Endometrium (tissue), 2 donors: Measurements from ENCODE around the gene TEDC1.

ENCODE experiments used
- FAIRE-seq: peaks from 2 replicates; lab custom pipeline; 2012; peaks lifted over from hg19 to GRCh38; lab: Jason Lieb, UNC
- donor health status: control.
- donor health status: control.

Gene TEDC1

DNA sequence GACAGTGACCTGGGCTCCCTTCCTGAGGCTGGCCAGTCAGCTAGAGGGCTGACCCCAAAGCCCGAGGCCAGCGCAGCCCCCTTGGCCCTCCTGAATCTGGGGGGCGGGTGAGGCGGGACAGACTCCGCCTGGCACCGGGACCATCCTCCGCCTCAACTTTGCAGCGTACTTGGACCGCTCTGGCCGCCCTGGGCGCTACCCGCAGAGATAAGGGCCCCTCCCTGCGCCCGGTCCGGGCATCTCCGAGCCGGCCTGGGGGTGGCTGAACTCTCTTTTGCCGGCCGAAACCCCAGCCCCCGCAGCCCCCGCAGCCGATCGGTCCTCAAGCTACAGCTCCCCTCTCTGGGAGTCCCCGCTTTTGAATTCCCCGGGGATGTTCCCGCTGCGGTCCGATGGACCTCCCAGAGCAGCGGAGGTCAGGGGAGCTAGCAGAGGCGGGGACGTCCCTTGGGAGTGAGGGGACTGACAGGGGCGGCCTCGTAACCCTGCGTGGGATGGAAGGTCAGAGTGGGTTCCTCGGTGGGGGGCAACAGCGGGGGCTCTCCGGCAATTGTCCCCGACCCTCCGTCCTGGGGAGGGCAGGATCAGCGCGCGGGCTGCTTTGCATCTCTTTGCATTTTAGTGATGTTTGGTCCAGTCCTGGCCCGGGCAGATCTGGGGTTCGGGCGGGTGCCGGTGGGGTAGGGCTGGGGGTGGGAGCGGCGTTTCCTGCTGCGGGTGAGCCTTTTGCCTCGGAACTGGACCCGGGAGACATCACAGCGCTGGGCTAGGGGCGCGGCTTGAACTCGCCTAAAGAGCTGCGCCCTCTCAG lies 4.7 kb upstream of the TEDC1 start, which contains the start of gene CRIP1:
TSS of gene CRIP1 (plus strand) at position 724 of the 811 bp plus-strand sequence. CDS start 374 bp downstream, outside the sequence.
- no peak for FAIRE-seq

DNA sequence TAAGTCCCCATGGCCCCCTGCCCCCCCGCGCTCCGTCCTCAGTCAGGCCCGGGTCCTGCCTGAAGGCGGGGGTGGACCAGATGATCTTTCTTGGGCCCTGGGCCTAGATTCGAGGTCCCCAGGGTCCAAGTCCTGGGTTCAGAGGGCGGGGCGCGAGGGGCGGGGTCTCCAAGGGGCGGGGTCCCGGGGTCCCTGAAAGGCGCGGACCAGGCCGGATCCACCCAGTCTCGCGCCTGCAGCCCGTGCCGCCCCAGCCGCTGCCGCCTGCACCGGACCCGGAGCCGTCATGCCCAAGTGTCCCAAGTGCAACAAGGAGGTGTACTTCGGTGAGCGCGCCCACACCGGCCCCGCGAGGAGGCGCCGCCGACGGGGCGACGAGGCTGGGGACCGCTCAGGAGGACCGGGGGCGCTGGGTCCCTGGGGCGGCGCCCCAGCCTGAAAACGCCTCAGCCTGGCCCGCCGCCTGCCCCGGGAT lies 4.0 kb upstream of the TEDC1 start:
- no peak for FAIRE-seq

DNA sequence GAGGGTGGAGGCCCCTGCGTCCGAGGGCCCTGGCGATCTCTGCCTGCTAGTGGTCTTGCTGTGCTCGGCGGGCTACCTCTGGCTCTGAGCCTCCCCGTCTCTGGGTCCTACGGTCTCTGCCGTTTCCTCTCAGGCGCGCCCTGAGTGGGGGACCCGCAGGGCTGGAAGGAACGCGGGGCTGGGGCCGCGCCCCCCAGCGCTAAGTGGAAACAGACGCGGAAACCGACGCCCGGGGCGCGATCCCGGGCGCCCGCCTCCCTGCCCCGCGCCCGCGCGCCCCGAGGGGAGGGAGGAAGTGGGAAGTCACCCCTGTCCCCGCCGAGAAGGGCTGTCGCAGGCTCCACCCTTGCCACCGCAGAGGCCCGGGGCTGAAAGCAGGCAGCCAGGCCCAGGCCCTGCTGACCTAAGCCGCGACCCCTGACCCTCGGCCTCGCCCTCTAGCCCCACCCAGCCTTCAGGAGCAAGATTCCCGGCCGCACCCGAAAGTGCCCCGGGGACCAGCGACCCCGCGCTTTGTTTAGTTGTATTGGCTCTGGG lies 3.5 kb upstream of the TEDC1 start:
- FAIRE-seq: no peak

DNA sequence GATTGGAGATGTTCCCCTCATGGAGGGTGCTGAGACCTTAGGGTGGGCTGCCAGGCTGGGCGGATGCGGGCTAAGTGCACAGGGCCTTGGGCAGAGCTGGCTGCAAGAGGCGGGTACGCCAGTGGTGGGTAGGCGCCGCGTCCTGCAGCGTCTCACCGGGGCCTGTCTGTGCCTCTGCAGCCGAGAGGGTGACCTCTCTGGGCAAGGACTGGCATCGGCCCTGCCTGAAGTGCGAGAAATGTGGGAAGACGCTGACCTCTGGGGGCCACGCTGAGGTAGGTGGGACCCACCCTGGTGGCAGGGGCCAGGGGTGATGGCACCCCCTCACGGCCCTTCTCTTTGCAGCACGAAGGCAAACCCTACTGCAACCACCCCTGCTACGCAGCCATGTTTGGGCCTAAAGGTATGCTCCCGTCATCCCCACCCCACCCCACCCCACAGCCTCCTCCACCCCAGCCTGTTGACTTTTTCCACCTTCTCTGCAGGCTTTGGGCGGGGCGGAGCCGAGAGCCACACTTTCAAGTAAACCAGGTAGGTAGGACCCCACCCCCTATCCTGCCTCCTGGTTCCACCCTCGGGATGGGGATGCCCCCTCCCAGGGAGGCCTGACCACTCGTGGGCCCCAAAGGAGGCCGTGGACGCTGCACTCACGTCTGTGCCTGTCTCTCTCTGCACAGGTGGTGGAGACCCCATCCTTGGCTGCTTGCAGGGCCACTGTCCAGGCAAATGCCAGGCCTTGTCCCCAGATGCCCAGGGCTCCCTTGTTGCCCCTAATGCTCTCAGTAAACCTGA lies 2.9 kb upstream of the TEDC1 start:
- FAIRE-seq: no peak

DNA sequence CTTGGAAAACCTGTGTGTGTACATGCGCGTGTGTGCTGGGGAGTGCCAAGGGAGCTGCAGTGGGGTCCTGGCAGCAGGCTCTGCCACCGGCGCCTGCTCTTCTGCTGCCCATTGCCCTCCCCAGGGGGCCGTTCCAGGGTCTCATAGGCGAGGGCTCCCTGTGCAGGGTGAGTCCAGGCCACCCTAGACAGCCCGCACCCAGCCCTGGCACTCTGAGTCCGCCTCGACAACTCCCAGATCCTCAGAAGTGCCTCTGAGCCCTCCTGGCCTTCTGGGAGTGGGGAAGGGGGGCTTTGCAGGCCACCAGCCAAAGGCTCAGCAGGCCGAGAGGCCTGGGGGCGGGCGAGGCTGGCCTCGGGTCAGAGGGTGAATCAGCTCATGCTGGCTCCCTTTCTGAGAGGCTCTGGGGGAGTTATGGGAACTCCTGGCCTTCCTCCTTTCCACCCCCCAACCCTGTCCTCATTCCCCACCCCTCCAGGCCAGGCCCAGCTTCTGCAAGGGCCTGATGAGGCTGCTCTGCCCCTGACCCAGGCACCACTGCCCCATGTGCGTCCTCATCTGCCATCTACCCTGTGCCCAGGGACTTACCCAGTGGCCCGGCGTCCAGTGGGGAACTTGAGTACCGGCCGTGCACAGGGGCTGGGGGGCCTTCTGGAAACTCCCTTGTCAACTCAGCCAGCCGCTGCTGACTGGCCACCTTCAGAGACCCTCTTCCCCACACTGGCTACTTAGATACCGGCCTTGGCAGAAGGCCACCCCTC lies 2.1 kb upstream of the TEDC1 start:
- no peak for FAIRE-seq

DNA sequence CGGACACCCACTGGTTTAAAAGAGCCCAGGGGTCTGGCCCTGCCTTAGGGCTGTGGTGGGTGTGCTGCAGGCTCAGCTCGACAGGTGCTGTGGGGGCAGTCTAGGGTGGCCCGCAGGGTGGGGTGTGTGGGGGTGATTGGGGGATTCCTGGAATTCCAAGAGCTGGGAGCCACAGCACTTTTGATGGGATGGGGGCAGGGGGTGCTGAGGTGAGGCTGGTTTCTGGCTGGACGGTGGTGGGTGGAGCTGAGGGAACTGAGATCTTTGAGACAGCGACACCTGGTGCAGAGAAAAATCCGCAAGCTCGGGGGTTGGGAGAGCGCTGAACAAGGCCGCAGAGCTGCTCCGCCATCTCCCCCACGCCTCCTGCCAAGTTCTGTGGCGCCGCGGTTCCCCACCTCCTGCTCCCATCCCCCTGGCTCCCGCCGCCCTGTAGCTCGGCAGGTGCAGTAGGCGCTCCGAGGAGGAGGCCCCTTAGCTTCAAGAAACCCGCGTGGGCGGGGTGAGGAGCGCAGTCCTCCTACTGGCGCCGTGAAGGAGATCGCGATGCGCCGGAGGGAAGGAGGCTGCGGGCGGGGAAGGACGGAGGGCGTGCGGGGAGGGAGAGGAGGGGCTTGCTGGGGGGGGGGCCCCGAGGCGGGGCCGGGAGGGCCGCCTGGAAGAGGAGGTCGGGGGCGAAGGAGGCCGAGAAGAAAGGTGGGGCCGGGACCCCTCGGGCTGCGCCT lies 1.3 kb upstream of the TEDC1 start:
- FAIRE-seq: no peak

DNA sequence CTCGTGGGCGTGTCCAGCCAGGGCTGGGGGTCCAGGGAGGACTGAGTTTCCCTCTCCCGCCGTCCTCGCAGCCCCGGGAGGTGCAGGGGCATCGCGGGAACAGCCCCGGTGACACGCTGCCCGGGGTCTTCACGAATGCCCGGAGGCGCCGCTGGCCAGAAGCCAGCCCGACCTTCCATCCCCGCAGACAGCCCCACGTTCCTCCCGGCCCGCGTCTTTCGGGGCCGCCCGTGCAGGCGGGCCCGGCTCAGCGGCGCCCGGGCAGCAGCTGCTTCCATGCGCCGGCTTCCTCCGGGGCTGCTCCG lies 827 bp upstream of the TEDC1 start:
- FAIRE-seq: no peak

DNA sequence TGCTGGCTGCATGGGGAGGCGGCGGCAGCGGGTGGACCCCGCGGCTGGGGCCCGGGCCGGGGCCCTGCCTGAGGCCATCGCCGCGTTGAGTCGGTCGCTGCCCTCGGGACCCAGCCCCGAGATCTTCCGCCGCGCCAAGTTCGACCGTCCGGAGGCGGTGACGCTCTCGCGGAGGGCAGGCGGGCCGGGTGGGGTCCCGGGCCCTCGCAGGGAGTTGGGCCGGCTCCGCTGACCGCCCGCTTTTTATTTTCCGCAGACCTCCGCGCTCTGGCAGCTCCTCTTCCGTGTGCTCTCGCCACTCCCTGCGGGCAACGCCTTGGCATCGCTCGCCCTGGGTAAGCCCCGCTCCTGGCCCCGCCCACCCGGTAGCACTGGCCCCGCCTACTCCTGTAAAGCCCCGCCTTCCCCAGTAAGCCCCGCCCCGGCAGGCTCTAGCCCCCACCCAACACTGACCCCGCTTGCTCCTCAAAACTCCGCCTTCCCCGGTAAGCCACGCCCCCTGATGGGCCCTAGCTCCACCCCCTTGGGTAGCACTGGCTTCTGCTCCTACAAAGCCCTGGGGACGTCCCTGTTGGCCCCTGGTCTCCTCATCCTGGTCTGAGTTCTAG lies 424 bp downstream of the TEDC1 start:
- FAIRE-seq: no peak

DNA sequence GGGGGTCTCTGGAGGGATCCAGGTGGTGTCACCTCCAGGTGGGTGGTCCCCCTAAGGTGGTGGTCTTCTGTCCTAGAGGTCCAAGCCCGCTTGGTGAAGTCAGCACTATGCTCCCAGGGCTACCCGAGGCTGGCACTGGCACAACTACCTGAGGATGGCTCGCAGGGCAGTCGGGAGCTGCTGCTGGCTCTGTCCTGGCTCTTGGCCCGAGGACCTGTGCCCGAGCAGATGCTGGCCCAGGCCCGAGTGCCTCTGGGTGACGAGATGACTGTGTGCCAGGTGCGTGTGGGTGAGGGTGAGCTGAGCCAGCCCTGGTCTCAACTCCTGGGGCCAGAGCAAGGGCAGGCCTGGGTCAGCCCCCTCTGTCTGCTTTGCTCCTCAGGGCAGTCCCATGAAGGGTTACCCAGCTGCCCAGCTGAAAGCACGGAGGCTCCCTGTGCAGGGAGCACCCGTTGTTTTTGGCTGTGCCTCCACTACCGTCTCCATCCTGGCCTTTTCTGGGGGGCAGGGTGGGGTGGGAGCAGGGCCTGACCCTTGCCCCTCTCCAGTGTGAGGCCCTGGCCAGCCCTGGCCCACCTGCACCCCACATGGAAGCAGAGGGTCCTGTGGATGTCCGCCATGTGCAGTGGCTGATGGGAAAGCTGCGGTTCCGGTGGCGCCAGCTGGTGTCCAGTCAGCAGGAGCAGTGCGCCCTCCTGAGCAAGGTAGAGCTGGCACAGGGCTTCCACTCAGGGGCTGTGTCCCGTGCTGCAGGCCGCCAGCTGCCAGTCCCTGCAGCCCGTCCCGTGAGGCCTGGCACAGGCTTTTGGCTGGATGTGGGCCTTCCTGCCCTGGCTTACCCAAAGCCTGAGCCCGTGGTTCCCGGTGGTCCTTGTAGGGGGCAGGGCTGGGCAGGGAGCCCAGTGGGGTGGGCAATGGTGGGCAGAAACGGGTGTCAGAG lies 1.3 kb downstream of the TEDC1 start:
- no peak for FAIRE-seq

DNA sequence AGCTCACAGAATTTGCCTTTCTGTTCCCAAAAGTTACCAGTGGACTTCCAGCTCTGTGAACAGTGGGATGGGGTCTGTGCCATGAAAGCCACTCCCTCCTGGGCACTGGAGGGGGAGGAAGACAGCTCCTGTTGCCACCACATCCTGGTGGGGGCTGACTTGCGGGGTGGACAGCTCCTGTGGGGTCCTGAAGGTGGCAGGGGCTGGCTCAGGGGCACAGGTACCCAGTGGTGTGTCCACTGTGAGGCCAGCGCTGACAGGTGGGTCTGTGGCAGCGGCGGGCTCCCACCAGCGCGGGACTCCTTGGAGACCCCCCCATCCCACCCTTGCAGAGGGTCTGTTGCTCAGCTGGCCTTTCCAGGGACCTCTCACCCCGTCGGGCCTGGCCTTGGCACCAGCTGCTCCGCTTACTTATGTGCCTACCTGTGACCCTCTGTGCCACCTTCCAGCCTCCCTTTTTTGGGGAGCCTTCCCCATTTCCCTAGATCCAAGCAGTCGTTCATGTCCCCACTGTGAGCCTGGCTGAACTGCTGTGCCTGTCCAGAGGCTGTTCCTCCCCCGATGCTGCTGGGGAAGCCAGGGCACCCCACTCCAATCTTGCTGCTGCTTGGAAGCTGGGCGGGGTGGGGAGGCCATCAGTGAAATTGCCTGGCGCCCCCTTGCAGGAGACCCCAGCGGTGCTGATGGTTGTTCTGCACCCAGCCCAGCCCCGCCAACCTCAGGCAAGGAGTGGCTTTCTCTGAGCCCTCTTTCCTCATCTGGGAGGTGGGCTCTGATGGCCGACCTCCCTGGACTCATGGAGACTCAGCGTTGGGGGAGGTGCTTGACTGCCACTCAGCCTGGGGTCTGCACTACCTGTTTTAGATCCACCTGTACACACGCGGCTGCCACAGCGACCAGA lies 2.2 kb downstream of the TEDC1 start:
- FAIRE-seq: no peak

DNA sequence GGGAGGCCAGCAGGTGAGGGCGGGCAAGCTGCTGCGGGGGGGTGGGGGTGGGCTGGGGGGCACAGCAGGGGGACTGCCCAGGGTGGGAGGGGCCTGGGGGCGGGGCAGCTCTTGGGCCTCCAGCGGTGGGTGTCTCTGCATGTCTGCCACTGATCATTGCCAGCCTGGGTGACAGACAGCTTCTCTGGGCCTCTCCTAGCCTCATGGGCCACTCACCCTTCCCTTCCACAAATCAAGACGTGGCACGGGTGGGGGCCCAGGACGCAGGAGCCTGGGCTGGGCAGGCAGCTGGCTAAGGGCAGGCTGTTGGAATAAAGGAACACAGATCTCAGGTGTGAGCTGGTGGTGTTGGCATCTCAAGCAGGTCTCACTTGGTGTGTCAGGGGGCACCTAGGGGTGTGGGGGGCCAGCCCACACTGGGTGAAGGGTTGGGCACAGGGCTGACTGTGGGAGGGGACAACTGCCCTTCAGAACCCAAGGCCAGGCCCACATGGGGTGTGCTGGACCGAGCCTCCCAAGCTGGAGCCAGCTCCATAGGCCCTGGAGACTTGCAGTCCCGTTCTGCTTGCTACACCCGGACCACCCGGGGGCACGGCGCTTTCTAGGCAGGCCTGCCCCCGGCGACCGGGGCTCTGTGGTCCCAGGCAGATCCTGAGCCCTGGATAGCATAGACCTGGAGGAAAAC lies 3.0 kb downstream of the TEDC1 start:
- no peak for FAIRE-seq

DNA sequence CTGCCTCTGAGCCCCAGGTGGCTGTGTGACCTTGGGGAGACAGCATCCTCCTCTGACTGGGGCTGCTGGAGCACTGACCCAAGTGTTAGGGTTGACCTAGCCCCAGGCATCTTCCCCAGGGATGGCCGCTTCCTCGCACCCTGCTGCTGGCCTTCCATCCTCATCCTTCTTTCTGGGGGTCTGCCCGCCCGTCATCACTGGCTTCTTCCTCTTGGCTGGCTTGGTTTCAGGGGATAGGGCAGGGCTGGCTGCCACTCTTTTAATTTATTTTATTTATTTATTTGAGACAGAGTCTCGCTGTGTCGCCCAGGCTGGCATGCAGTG lies 3.5 kb downstream of the TEDC1 start:
- no peak for FAIRE-seq

DNA sequence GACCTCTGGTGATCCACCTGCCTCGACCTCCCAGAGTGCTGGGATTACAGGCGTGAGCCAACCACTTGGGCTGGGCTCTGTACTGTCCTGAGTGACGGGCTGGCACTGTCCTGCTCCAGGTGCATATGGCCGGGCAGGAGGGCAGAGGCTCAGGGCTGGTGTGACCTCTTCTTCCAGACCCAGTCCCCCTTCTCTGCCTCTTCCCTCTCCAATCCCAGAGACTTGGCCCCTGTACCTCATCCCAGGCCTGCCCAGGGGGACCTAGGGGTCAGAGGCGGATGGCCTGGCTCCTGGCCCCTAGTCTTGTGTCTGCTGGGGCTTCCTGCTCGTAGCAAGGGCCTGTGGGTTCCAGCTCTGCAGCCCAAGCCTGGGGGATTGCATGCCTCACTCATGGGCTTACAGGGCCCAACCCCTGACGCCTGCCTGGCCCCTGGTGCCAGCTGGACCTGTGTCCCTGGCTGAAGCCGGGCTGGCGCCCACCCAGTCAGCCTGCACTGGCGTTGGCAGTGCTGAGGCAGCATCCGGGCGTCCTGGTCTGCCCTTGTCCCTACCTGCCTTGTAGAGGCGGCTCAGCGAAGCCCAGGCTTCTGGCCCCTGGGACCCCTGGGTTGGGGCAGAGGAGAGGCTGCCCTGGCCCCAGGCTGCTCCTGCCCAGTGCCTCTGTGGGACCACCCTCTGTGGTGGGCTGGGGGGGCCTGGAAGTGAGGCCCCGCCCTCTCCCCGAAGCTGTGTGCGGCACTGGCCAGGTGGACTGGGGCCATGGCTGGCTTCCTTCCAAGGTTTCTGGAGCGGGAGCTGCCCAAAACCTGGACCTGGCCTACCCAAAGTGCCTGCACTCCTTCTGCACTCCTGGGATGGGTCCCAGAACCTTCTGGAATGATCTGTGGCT lies 4.3 kb downstream of the TEDC1 start:
- no peak for FAIRE-seq

DNA sequence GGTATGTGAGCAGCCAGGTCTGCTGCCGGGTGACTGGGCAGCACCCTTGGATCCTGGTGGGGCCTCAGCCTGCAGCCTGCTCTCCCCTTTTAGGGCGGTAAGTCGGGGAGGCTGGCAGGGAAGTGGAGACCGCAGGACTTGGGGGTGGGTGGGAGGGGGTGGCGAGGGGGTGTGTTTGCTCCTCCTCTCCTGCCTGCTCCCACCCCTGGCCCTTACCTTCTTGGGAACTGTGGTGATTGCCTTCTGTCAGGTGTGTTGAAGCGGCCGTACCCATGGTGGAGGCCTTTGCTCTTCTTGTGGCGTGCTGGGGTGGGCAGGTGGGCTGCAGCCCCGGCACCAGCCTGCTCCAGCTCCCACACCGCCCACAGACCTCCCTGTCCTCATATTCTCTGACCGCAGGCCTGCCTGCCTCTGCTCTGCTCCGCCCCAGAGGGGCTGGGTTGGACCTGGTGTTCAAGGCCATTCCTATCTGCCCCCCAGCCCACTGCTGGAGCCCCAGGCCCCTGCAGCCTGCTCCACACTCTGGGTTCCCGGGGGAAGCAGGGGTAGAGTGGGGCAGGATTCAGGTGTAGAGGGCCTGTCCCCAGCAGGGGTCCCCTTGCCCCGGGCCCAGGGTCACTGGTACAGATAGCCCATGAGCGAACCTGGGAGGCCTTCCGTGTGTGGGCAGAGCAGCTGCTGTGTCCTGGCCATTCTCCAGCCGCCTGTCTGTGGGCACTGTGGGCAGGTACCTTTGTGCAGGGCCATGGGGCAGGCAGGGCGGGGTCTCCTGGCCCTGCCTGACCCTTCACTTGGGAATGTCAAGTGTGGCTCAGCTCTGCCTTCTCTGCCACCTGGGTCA lies 5.2 kb downstream of the TEDC1 start:
- no peak for FAIRE-seq

DNA sequence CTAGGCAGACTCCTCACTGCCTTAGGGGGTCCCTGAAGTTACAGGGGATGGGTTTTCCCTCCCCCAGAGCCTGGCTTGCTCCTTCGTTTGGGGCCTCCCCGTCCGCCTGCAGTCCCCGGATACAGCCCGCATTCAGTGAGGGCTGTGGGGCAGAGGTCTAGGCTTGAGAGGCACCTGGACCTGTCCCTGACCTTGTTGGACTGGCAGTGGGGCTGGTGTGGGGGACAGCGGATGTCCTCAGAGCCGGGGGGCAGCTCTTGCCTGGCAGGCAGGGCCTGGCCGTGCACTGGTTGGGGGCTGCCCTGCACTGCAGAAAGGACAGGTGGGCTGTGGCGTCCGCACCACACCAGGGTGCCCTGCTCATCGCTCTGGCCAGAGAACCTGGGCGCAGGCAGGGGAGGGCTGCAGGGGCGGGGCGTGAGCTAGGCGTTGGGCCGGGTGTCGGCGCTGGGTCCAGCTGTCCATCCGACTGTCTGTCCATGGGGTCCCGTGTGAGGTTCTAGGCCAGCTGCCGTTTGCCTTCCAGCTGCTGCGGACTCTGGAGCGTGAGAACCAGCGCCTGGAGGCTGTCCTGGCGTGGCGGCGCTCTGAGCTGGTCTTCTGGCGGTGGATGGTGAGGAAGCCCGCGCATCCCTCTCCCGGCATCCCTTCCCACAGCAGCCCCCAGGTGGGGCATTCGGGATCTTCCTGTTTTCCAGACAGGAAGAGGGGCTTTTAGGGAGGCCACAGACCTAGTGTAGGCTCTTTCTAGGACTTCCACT lies 6.0 kb downstream of the TEDC1 start:
- no peak for FAIRE-seq
